CD4-positive, alpha-beta T cell treated with Interleukin-15 for 1 hour (primary cell): ENCODE measurements around the gene CHERP.
A peak's percentile ranks its signal among the peaks of the same experiment; 100 is the strongest.

ENCODE experiments used
- DNase-seq: peaks from one replicate; pipeline ENCODE4 v3.0.0-alpha.2; 2020

CHERP gene

DNA sequence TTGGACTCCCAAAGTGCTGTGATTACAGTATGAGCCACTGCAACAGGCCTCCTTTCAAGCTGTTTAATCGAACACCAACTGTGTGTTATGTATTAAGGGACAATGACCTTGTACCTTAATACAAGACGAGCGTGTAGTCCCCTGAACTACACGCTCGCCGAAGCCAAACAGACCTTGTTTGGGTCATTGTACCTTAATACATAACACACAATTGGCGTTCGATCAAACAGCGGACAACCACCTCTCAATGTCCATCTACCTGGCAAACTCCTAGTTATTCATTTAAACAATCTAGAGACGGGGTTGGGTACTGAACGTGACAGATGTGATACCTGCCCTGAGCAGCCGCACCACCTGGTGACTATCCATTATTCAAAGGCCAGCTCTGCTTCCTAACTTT is 1.3 kb downstream of the CHERP start:
- DNase-seq = no peak

DNA sequence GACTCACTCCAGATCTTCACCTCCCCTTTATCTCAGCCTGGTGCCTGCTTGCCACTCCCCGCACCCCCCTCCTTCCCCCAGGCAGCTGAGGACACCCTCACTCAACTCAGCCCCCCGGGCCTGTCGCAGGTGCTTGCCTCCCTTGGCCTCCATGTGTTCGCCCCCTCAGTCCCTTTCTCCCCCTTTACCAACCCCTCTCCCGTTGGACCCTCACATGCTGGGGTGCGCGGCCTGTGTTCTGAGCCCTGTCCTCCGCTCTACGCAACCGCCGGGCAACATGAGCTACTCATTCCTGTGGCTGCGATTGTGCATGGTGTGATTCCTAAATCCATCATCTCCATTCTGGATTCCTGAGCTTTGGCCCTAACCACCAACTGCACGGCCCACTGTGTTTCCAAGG is 5.1 kb downstream of the CHERP start:
- no peak for DNase-seq

DNA sequence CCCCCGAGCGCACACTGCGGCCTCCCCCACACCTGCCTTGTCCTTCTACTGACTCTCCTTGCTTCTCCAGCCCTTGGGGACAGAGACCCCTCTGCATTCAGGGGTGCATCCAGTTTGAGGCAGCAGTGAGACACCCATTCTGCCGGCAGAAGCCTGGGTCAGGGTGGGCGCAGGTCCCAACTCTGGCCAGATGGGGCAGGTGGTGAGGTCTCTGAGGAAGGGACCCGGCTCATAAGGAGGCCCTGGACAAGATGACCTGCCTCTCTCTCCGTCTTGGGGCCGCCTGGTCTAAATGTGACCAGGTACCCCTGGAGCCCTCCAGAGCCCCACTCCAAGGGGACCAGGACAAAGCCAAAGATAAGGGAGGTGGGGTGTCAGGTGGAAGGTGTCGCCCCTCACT is 6.1 kb downstream of the CHERP start:
- DNase-seq = no peak

DNA sequence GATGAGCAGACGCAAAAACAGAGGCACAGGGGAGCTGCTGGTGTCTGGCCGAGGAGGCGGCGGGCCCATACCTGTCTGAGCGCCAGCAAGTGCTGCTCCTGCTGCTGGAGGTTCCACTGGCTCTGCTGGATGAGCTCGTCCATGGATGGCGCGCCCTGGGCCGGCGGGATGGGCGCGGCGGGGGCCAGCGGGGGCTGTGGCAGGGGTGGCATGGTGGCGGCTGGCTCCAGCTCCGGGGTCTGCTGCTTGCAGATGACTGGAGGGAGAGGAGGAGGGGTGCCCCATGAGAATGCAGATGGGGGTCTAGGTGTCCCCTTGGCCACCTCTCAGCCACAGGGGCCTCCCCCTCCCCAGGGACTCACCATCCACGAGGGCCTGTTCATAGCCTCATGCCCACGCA is 6.9 kb downstream of the CHERP start:
- no peak for DNase-seq

DNA sequence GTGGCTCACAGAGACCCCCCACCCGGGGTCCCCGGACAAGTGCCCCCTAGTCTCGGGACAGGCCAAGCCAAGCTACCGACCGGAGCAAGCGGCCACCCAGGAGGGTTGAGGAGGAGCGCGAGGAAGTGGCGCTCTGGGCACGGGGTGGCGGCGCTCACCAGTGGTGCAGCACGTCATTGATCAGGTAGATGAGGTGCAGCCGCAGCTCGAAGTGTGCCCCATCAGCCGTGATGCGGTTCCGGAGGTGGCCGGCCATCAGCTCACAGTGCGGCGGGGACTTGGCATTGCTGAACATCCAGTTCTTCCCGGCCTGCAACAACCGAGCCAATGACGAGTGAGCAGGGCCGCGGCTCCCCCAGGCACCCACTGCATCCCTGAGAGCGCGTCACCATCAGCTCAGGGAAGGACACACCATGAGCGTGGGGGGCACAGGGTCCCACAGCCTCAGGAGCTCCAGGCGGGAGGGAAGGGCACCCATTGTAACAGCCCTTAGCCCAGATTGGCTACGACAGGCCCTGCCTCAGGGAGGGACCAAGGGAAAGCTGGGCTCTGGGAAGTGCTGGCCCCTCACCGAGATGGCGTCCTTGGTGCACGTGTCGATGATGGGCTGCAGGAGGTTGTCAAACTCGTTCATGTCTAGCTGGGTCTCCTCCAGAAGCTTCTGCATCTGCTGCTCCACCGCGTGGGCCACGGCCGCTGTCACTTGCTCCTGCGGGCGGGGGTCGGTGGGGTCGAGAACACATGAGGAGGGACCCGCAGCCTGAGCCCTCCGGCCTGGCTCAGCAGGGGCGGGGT is 9.6 kb downstream of the CHERP start:
- no peak for DNase-seq

DNA sequence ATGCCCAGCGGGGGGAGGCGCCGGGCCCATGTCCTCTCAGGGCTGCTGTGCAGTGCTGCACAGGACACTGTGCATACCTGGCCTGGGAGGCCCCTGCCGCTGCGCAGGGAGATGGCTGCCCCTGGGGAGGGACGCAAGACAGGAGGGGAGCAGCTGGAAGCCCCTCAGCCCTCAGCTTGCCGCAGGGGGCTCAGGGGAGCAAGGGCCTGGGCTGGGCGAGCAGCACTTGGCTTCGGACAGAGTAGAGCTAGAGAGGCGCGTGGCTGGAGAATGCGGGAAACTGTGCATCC is 10.9 kb downstream of the CHERP start:
- no peak for DNase-seq

DNA sequence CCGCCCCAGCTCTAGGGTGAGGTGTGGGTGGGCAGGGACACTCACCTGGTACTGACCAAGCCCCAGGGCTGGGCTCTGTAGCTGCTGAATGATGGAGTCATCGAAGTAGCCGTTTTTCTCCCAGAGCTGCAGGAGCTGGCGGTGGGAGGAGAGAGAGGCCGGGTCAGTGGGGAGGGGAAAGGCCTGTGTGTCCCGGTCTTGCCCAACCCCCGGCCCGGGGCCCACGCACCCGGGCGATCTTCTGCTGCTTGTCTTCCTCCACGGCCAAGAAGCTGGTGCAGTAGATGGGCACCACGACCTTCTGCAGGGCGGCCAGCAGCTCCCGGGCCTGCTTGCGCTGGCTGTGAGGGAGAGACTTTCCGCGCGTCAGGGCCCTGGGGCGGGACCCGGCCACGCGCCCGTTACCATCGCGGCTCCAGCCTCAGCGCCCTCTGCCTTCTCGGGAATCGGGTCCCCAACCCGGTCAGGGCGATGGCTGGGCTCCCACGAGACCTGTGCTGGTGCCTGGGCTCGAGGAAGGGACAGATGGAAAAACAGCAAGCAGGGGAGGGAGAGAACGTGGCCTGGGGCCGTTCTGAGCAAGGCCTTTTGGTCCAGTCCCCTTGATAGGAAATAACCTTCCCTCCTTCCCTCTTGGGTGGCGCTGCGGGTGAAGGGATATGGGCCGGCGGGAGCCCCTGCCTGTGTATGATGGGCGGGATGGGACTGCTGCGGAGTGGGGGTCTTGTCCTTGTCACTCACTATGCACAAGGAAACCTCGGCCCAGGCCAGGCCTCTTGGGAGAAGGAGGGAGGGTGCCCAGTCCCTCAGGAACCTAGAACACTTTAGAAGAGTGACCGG is 11.5 kb downstream of the CHERP start:
- DNase-seq = no peak

DNA sequence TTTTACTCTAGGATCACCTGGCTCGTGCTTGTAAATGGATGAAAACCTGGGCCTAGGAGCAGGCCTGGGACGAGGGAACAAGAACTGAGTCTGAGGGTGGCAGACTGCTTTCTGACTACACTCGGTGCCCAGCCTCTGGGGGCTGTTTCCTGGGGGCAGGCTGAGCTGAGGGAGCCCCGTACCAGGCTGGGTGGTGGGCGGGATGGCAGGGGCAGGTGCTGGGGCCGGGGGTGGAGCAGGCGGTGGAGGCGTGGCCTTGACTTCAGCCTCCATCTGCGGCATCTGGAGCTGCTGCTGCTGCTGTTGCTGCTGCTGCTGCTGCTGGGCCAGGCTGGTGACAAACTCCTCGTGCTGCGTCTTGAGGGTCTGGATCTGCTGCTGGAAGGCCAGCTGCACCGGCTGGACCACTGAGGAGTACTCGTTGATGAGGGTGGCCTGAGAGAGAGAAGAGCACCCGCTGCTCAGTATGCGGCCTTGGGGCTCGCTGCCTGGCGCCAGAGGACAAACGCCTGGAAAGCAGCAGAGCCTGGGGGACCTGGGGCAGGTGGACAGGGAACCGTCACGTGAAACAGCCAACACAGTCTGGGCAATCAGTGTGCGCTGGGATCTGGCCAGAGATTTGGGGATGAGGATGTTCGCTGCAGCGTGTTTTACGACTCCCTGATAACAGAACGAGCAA is 12.6 kb downstream of the CHERP start:
- DNase-seq = no peak

DNA sequence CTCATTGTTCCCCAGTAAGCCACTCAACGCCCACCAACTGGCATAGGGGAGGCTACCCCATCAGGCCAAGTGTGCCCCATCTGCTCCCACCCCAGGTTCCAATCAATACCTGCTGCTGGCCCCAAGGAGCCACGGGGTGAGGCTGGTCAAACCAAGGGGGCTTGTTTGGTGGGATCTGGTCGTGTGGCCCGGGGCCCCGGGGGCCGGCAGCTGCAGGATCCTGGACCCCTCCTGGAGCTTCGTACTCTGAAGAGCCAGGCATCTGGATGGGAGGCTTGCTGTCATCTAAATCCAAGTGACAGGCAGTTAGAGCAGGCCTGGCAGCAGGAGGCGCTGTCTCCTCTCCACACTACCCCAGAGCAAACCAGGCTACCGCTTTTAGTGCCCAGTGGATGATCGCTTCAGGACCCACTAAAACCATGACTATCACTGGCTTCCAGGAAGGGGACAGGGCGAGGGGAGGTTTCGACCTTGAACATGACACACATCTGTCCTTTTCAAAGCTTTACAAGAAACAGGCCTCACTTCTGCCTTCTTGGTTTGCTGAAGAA is 14.2 kb downstream of the CHERP start:
- peak; percentile 40 for DNase-seq

DNA sequence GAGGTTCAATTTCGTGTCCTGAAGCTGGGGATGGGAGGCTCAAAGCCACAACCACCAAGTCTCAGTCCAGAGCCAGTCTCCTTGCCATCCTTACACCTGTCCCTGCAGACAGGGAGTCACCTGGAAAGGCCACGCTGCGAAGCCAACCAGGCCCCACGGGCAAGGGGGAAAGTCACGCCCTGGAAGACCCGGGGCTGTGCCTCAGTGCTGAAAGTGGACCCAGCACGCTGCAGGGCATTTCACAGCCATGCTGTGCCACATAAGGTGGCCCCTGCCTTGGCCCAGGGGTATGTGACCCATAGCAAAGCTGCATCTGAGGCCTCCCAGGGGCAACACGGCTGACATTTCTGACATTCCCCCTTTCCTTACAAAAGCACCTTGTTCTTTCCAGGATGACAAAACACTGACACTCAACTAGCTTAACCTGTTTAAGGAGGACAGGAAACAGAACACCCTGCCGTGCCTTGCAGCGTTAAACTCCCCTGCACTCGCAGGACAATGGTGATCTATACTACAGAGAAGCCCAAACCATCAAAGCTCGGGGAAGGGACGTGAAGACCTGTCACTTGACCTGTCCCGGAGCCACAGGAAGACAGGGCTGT is 14.8 kb downstream of the CHERP start:
- no peak for DNase-seq

DNA sequence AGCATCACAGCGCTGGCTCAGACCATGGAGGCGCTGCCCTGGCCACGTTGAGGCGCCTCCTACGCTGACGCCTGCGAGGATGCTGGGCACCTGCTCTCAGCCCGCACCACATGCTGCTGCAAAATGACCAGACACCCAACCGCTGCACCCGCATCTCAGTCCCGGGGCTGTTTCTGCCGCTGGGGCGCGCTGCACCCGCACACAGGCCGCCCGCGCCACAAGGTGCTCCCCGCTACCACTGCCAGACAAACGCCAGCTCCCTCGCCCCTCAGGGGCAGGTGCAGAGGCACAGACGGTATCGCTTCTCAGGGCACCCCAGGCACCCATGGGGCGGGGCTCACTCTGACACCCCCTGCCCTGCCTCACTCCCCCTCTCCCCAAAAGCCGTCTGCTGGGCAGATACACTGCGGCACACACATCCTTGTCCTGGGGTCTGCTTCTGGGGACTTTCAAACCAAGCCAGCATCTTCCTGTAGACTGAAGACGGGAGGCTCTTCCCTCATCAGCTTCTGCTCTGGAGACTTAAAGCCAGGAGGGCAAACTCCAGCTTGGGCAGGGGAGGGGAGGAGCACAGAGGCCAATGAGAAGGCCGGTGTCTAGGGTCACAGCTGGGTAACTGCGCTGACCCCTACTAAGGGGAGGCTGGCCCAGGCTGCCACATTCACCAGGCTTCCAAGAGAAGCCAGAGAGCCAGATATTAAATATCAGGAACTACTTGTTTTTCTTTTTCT is 16.3 kb downstream of the CHERP start:
- DNase-seq = no peak

DNA sequence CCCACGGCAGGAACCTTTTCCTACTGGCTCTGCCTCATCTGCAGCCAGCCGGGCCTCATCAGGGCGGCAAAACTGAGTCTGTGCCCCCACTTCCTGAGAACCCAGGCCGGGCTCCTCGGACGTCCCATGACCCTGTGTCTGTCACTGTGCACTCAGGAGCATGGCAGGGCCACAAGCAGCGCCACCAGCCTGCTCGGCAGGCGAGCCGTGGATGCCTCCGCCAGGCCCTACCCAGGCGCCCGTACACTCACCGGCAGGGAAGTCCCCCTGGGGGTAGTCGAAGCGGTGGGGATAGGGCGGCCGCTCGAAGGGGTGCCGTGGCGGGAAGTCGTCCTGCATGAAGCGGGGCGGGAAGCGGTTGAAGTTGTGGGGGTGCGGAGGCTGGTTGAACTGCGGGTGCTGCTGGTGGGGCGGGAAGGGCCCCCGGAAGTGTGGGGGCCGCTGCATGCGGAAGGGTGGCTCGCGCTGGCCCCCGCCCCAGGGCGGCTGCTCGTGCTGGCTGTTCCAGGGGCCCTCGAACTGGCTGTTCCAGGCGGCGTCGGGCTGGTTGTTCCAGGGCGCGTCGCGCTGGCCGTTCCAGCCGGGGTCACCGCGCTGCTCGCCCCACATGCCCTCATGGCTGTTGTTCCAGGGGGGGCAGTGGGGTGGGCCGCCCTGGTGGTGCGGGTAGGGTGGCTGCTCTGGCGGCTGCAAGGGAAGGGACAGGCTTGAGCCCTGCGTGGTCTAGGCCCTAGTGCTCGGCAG is 17.1 kb downstream of the CHERP start:
- DNase-seq = no peak

DNA sequence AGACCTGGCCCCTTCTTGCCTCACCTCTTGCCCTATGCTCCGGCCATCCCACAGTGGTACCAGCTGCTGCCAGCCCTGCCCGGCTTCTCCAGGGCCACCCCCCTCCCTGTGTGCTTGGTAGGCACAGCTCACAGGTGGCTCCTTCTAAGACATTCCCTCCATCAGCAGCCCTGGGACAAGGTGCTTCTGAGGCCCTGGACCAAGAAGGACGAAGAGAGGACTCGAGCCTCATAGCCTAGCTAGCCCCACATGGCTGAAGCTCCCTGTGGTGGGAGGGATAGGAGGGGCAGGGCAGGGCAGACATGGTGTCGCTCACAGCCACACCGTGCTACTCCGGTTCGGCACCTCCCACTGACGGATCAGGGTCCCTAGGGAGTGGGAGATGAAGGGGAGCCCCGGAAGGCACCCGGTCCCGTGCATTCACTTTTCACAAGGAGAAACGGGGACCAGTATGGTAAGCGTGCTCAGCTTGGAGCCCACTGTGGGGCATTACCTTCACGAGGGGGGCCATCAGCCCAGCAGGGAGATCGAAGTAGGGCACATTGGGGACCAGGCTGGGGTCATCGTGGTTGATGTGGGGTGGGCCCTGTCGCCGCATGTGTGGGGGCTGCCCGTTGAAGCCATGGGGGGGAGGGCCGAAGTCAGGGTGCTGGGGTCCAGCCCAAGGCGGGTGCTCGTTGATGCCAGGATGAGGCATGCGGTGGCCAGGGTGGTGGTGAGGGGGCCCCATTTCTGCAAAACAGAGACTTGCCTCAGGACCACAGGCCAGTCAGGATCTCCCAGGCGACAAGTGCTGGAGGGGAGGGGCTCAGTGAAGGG is 19.5 kb downstream of the CHERP start:
- no peak for DNase-seq

DNA sequence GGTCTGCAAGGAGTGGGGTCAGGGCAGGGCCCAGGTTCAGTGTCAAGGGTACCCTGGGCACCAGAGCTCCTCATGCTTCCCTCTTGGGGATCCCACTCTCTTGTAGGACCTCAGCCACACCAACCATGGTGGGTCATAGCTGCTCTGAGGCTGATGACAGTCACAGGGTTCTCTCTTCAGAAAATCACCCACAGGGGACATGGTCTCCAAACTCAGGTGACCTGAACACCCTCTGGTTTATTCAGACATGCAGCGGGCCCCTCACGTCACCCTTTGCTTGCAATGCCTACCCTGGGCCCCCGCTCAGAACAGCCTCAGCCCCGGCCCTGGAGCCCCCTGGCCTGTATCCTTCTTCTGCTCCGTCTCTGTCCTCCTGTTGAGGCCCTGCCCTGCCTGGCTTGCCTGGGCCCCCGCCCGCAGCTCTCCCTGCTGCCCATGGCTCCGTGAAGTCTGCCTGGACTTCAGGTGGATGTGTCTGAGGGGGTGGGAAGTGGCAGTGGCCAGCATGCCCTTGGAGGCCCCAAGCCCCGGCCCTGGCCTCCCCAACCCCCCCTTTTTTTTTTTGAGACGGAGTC is 20.4 kb downstream of the CHERP start:
- DNase-seq = no peak

DNA sequence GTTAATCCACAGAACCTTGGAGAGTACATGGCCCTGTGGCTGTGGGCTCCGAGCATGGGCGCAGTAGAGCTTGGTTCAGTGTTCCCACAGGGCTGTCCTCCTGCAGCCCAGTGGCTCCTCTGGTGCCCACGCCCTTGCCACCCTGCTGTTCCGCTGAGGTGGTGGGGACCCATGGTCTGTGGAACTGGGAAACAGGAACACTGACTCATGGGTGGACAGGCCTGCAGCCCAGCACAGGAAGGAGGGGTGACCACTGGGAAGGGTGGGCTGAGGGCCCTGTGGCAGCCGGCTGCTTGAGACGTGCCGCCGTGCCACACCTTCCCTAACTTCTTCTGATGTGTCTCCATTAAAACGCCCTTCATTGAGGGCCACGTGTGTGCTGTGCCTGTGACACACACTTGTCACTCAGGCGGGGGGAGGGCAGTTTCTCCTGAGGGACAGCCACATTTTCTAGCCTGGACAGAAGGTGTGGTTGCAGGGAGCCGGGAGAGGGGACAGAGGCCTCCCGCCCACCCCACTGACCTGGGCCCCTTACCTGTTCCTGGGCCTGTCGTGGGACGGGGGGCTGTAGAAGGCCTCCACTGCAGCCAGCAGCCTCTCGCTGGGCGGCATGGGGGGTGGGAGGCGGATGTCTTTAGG is 21.1 kb downstream of the CHERP start:
- no peak for DNase-seq

DNA sequence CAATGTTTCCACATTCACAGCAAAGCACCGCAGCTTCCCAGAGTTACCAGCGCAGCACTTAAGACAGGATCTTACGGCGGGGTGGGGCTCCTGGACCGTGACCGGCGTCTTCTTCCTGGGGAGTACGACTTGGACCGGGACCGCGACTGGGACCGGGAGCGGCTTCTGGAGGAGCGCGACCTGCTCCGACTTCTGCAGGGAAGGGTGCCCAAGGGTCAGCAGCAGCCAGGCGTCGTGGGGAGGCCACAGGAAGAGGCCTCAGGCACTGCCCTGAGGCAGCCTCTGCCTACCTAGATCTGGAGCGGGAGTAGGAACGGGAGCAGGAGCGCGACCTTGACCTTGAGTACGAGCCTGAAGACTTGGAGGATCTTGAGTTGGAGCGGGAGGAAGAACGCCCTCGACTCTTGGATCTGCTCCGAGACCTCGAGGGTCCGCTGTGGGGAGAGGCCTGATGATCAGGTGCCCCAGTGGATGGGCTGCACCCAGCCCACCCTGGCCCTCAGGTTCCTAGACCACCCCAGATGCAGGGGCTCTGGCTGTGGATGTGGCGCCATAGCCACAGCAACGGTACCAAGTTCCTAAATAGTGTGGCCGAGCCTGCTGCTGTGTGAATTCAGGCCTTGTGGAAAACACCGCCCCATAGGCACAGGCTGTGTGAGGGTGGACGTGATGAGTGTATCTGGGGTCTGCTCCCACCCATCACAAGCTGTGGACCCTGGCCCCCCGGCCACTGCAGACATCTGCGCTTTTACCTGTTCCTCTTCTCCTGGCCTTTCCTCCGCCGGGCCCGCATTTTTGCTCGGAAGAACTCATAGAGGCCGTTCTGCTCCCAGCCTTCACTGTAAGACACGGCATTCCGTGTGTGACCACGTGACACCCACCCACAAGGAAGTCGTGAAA is 21.9 kb downstream of the CHERP start:
- DNase-seq = no peak

DNA sequence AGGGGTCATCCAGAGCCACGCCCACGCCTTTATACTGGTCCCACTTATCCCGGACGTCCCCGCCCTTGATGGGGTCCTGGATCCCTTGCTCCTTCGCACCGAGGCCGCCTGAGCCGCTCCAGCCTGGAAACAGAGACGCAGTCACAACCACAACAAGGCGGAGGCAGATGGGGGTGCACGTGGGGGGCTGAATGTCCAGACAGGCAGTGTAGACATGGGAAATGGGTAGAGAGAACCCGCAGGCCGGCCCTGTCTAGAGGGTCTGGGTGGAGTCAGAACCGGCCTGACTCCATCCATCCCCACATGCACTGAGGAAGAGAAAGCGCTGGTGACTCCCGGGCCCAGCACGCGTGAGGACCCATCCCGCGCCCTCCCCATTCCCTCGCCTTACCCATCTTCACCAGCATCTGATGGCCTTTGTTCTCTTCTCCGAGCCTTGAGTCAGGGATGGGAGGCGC is 23.0 kb downstream of the CHERP start:
- no peak for DNase-seq

DNA sequence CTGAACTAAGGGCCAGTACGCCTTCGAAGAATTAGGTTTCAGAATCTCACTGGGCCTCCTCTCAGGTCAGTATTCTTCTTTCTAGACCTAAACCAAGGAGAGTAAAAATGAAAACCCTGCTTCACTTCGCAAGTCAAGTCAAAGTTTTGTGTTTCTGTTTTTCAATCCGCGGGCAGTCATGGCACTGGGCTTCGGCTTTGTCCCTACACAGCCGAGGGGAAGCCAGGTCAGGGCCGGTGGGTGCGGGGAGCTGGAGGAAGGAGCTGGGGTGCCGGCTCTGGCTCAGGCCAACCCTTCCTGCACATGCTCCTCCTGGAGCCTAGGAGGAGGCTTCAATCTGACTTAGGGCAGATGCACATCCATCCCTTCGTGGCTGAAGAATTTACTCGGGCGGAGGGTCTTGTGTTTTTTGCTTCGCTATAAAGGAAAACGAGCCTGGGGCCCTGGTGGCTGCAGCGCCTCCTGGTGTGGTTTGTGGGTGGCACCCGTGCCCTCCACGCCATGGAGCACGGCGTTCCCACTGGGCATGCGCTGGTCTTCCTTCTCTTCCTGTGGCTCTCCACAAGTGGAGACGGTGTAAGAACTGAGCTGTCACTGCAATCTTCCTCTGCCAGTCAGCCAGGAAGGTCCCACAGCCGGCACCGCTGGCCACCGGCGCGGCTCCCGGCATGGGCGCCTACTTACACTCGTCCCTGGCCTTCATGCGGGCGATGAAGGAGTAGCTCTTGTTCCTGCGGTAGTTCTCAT is 23.6 kb downstream of the CHERP start:
- no peak for DNase-seq
